Colonic mucosa (tissue), 4 donors: ENCODE measurements around the gene GSTA2. TPM values are rescaled to one million over a fixed set of nuclear protein-coding genes. Genes with fewer than 3 reads are reported as not detected.
"Not testable (repeated sequence)": the region's sequence is repeated elsewhere in the genome, so short reads cannot be mapped to it uniquely, and the experiment has no call there.

ENCODE experiments used
- DNase-seq: peaks from one replicate; pipeline ENCODE4 v3.0.0-alpha.2; 2020
- H3K27ac ChIP-seq: fragments of 200-600 bp; one replicate; pipeline ENCODE4 v1.8.0; 2021
- H3K27me3 ChIP-seq: fragments of 200-600 bp; one replicate; pipeline ENCODE4 v1.8.0; 2021
- H3K36me3 ChIP-seq: fragments of 200-600 bp; one replicate; pipeline ENCODE4 v1.8.0; 2021
- H3K4me1 ChIP-seq: fragments of 200-600 bp; one replicate; pipeline ENCODE4 v1.8.0; 2021; ENCODE audit warnings: mild to moderate bottlenecking
- H3K4me3 ChIP-seq: fragments of 200-600 bp; one replicate; pipeline ENCODE4 v1.8.0; 2021
- H3K9ac ChIP-seq, 2 donors: one replicate each; pipeline ENCODE4 v1.7.0; 2013; ENCODE audit warnings: control low read depth in 2 of 2, low read depth in 2 of 2, low read length in 2 of 2
- H3K9me3 ChIP-seq: fragments of 200-600 bp; one replicate; pipeline ENCODE4 v1.8.0; 2021
- CTCF ChIP-seq: fragments of 200-600 bp; IDR thresholded peaks from one replicate; pipeline ENCODE4 v1.8.0; 2022; ENCODE audit warnings: antibody characterized with exemption, mild to moderate bottlenecking
- intact Hi-C: fragments of 100-400 bp; cut with DNase I; formaldehyde crosslinking; loops from one replicate; pipeline ENCODE4 v1.14.1; 2022
- total RNA-seq, 2 donors: library from RNA; stranded (reverse); fragmentation: NEBNext Ultra II Directional in 1 of 2; extraction: Animal tissue kit (Norgen Biotek cat#: 25700) in 1 of 2; gene quantifications; one replicate each; pipeline ENCODE4 v1.2.1, GENCODE V29; 2021
- donor health status: healthy.
- donor health status: DM: no; HTN: no; CAD: no.
- donor health status: DM: no; HTN: no; CAD: no.

The GSTA2 gene
- total RNA-seq, 2 donors from 2014 or later: 0.22 to 0.35 TPM

- TF ChIP-seq CTCF: no peak
- intact Hi-C loops: no loop called here
Measured at GRCh38 chr6:52706001-52706400, 57.3 kb downstream of the GSTA2 start.

GRCh38 chr6:52704781-52705502, 58.3 kb downstream of the GSTA2 start:
- DNase-seq, H3K27me3 ChIP-seq, H3K4me3 ChIP-seq, H3K9ac ChIP-seq, H3K9me3 ChIP-seq, H3K27ac ChIP-seq, intact Hi-C loops, H3K36me3 ChIP-seq, H3K4me1 ChIP-seq: not testable (repeated sequence)

More at GRCh38 chr6:52706001-52706400, 57.3 kb downstream of the GSTA2 start:
- Histone ChIP-seq H3K4me1 (no peaks in the 10 kb centered on the region), H3K9me3 (no peaks in the 10 kb centered on the region), H3K27me3 (no peaks in the 10 kb centered on the region), H3K9ac (no peak overlapping the region), H3K4me3 (no peak overlapping the region), H3K36me3 (no peaks in the 10 kb centered on the region), H3K27ac (no peak overlapping the region)
- DNase-seq: no peak

DNA sequence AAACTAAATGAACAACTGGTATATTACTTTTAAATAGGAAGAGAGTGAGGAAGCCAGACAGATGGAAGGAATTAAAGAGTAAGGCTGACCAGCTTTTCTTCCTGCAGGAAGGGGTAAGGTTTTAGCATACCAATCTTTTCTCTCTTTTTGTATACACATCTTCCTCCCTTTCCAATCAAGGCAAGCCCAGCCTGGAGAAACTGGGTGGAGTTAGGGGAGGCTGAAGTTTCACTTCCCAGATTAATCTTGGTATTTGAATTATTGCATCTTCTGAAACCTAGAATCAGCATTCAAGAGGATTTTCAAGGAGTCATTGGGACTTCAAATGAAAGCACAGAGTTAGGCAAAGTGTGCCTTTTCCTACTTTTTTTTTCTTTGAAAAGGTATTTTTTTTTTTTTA, 59.2 kb downstream of the GSTA2 start:
- no peaks in the 10 kb centered on the region for H3K27me3 ChIP-seq
- no peaks in the 10 kb centered on the region for H3K36me3 ChIP-seq
- DNase-seq: no peak
- H3K9ac ChIP-seq: no peak overlapping the region
- no peak overlapping the region for H3K4me3 ChIP-seq
- TF ChIP-seq CTCF: no peak
- no peaks in the 10 kb centered on the region for H3K9me3 ChIP-seq
- H3K4me1 ChIP-seq: no peaks in the 10 kb centered on the region
- intact Hi-C loops: no loop called here
- no peak overlapping the region for H3K27ac ChIP-seq

Other genes starting within 250 kb of the GSTA2 start
- gene TRAM2, start 186.4 kb downstream of the GSTA2 start, total RNA-seq: 10 to 100 TPM; 19.1 to 21.2 TPM
- gene TMEM14A, start 92.4 kb downstream of the GSTA2 start, total RNA-seq: 10 to 100 TPM; 22.0 to 24.1 TPM
- 1 to 10 TPM; 6.8 to 8.1 TPM for gene GSTA1, start 40.3 kb upstream of the GSTA2 start, total RNA-seq
- not detected for gene GSTA5, start 77.3 kb upstream of the GSTA2 start, total RNA-seq
- not detected for gene GSTA3, start 146.2 kb upstream of the GSTA2 start, total RNA-seq
- 10 to 100 TPM; 13.5 to 17.0 TPM for gene GSTA4, start 231.8 kb upstream of the GSTA2 start, total RNA-seq